IMR-90 (cell line): ENCODE results near the gene ATP5PO. TPM values are rescaled to one million over a fixed set of nuclear protein-coding genes. Genes with fewer than 3 reads are reported as not detected.

Source experiments
- ATAC-seq: fragments of 200-7000 bp; cut with Tn5 transposase; 2 replicates; pipeline ENCODE4 v1.9.1; 2020; ENCODE audit warnings: low read depth, mild to moderate bottlenecking, moderate library complexity
- BruUV-seq: library from RNA; stranded (reverse); fragments of 400-500 nt; replicated peaks from 2 replicates; lab custom pipeline; 2021; lab: Mats Ljungman, UMichigan
- CTCF ChIA-PET: fragments of 300-600 bp; formaldehyde crosslinking; extraction: SDS; loops from one replicate; lab custom pipeline; 2021; ENCODE audit warnings: antibody characterized with exemption; lab: Yijun Ruan, JAX
- POLR2A ChIA-PET: fragments of 300-600 bp; sonication (Branson Sonifier 250); formaldehyde crosslinking; loops from one replicate; lab custom pipeline; 2022; ENCODE audit warnings: antibody characterized with exemption; ENCODE audit not compliant: unreplicated experiment; lab: Charles Lee
- DNase-seq: peaks from one replicate; pipeline ENCODE4 v3.0.0; 2013
- H2AFZ ChIP-seq: replicated peaks from 2 replicates; pipeline ENCODE3; 2013; ENCODE audit warnings: low read length, mild to moderate bottlenecking; ENCODE audit not compliant: poor library complexity
- H2AK5ac ChIP-seq: 2 replicates; pipeline ENCODE4 v1.6.1; 2013; ENCODE audit warnings: low read depth, low read length, inconsistent platforms
- H2AK9ac ChIP-seq: replicated peaks from 2 replicates; pipeline ENCODE3; 2013; ENCODE audit warnings: mild to moderate bottlenecking, low read depth, low read length, moderate library complexity; ENCODE audit not compliant: poor library complexity
- H2BK120ac ChIP-seq: 2 replicates; pipeline ENCODE4 v1.6.1; 2013; ENCODE audit warnings: low read depth, low read length, inconsistent platforms
- H2BK15ac ChIP-seq: 3 replicates; pipeline ENCODE4 v1.6.1; 2013; ENCODE audit warnings: low read depth, low read length, inconsistent platforms
- H2BK20ac ChIP-seq: 2 replicates; pipeline ENCODE4 v1.6.1; 2013; ENCODE audit warnings: low read depth, mild to moderate bottlenecking, inconsistent platforms, low read length, moderate library complexity
- H2BK5ac ChIP-seq: 2 replicates; pipeline ENCODE4 v1.6.1; 2013; ENCODE audit warnings: mild to moderate bottlenecking, low read depth, low read length, inconsistent platforms; ENCODE audit not compliant: poor library complexity, severe bottlenecking
- H3K14ac ChIP-seq: replicated peaks from 2 replicates; pipeline ENCODE4 v1.6.1; 2013; ENCODE audit warnings: low read depth, low read length, inconsistent platforms
- H3K18ac ChIP-seq: 2 replicates; pipeline ENCODE4 v1.6.1; 2013; ENCODE audit warnings: low read depth, low read length, control low read depth
- H3K23ac ChIP-seq: 2 replicates; pipeline ENCODE4 v1.6.1; 2013; ENCODE audit warnings: low read depth, low read length, inconsistent platforms
- H3K27ac ChIP-seq: 2 replicates; pipeline ENCODE4 v1.5.1; 2013; ENCODE audit warnings: mild to moderate bottlenecking, control low read depth, low read length; ENCODE audit not compliant: insufficient read depth
- H3K27me3 ChIP-seq: 2 replicates; pipeline ENCODE4 v1.6.1; 2013; ENCODE audit warnings: low read length; ENCODE audit not compliant: control insufficient read depth, insufficient read depth
- H3K36me3 ChIP-seq: 2 replicates; pipeline ENCODE4 v1.6.1; 2013; ENCODE audit warnings: low read length, mixed read lengths; ENCODE audit not compliant: control insufficient read depth, insufficient read depth
- H3K4ac ChIP-seq: 2 replicates; pipeline ENCODE4 v1.6.1; 2013; ENCODE audit warnings: low read depth, low read length, inconsistent platforms
- H3K4me1 ChIP-seq: 2 replicates; pipeline ENCODE4 v1.6.1; 2013; ENCODE audit warnings: low read length, mixed read lengths; ENCODE audit not compliant: control insufficient read depth, insufficient read depth
- H3K4me2 ChIP-seq: 2 replicates; pipeline ENCODE4 v1.6.1; 2013; ENCODE audit warnings: low read depth, mild to moderate bottlenecking, control low read depth, low read length, moderate library complexity
- H3K4me3 ChIP-seq: 2 replicates; pipeline ENCODE4 v1.5.1; 2013; ENCODE audit warnings: low read depth, mild to moderate bottlenecking, control low read depth, low read length, moderate library complexity; ENCODE audit not compliant: insufficient read depth
- H3K56ac ChIP-seq: 2 replicates; pipeline ENCODE4 v1.6.1; 2013; ENCODE audit warnings: low read length, inconsistent platforms; ENCODE audit not compliant: insufficient read depth; ENCODE audit errors: extremely low read depth
- H3K79me1 ChIP-seq, 2 experiments: 2 replicates each; pipeline ENCODE4 v1.6.1; 2013; ENCODE audit warnings: low read length in 2 of 2, inconsistent platforms in 1 of 2, low read depth in 1 of 2
- H3K9ac ChIP-seq: 2 replicates; pipeline ENCODE4 v1.6.1; 2013; ENCODE audit warnings: low read depth, low read length, control low read depth
- H3K9me1 ChIP-seq: 2 replicates; pipeline ENCODE4 v1.6.1; 2013; ENCODE audit warnings: low read length, inconsistent platforms; ENCODE audit not compliant: insufficient read depth
- H3K9me3 ChIP-seq: 2 replicates; pipeline ENCODE4 v1.6.1; 2013; ENCODE audit warnings: low read length; ENCODE audit not compliant: control insufficient read depth, insufficient read depth
- H4K20me1 ChIP-seq: 2 replicates; pipeline ENCODE4 v1.6.1; 2013; ENCODE audit warnings: low read length, inconsistent platforms; ENCODE audit not compliant: insufficient read depth
- H4K5ac ChIP-seq: 2 replicates; pipeline ENCODE4 v1.6.1; 2013; ENCODE audit warnings: mild to moderate bottlenecking, low read depth, low read length, control low read depth
- H4K8ac ChIP-seq, 2 experiments: 2 replicates each; pipeline ENCODE4 v1.6.1; 2013; ENCODE audit warnings: low read depth in 2 of 2, low read length in 2 of 2, control low read depth in 1 of 2, inconsistent platforms in 1 of 2
- H4K91ac ChIP-seq: 2 replicates; pipeline ENCODE4 v1.6.1; 2013; ENCODE audit warnings: low read depth, low read length, inconsistent platforms; ENCODE audit not compliant: insufficient read depth
- CEBPB ChIP-seq: IDR thresholded peaks from 2 replicates; pipeline ENCODE4 v1.6.1; 2012; ENCODE audit warnings: low read depth, low read length, improper control_type of control experiment
- CHD1 ChIP-seq: IDR thresholded peaks from 2 replicates; pipeline ENCODE4 v1.6.1; 2012; ENCODE audit warnings: low read depth, low read length, improper control_type of control experiment
- ELK1 ChIP-seq: fragments of 150-350 bp; IDR thresholded peaks from 2 replicates; pipeline ENCODE4 v1.6.1; 2016; ENCODE audit warnings: low read depth, mild to moderate bottlenecking, low read length, moderate library complexity, borderline replicate concordance
- MAZ ChIP-seq: IDR thresholded peaks from 2 replicates; pipeline ENCODE4 v1.6.1; 2012; ENCODE audit warnings: low read depth, mild to moderate bottlenecking, low read length, improper control_type of control experiment, moderate library complexity, borderline replicate concordance
- NFE2L2 ChIP-seq: fragments of 150-350 bp; IDR thresholded peaks from 2 replicates; pipeline ENCODE4 v1.6.1; 2016; ENCODE audit warnings: low read depth, mild to moderate bottlenecking, low read length
- WGBS, 2 experiments: methylation state at CpG; one replicate each; pipeline versions ENCODE4 v1.1.5 to v1.1.7; 2013; ENCODE audit warnings: missing lambda C conversion rate in 2 of 2; ENCODE audit not compliant: insufficient read length in 1 of 2; ENCODE audit errors: extremely low coverage in 2 of 2; 5-methylcytosine and 5-hydroxymethylcytosine counted together
- dilution Hi-C: fragments of 300-500 bp; cut with HindIII; formaldehyde crosslinking; loops from one replicate; pipeline ENCODE4 v1.14.3; 2018; ENCODE audit warnings: low sequenced_read_pairs; ENCODE audit not compliant: unreplicated experiment
- in situ Hi-C: fragments of 300-500 bp; cut with MboI; formaldehyde crosslinking; loops from 3 replicates; pipeline ENCODE4 v1.14.3; 2019; ENCODE audit warnings: low sequenced_read_pairs, inconsistent platforms, mixed read lengths
- intact Hi-C: fragments of 100-400 bp; cut with micrococcal nuclease; formaldehyde crosslinking; loops from 2 replicates; pipeline ENCODE4 v1.10.0; 2022
- polyA plus RNA-seq, 3 experiments: library from polyadenylated mRNA; depleted of rRNA; stranded (reverse); fragments of >200 nt; gene quantifications; 2 replicates each; pipeline ENCODE4 v1.2.3, GENCODE V29; 2012; ENCODE audit warnings: low replicate concordance in 1 of 3
- total RNA-seq: library from RNA; depleted of rRNA; stranded (reverse); fragments of >200 nt; gene quantifications from 2 replicates; pipeline ENCODE4 v1.2.3, GENCODE V29; 2012

ATP5PO gene
- total and polyA plus RNA-seq, 2 of the 4 experiments (the other 2 are of a cell fraction): 237 to 250 TPM

GRCh38 chr21:33916200-33916567, 580 bp upstream of the ATP5PO start:
- H3K4ac ChIP-seq: peak overlapping the region; percentile 58; the same call in 1 of the 2 replicates
- 100% methylated on average over 2 of the region's 5 CpGs; no CpG with 5 or more reads in 1 of the 2 experiments for WGBS, 2 experiments
- no peak overlapping the region for H3K23ac ChIP-seq
- peak overlapping the region; percentile 40; the same call in 1 of the 2 replicates for H3K4me3 ChIP-seq
- ChIA-PET CTCF (no interaction called here), POLR2A (no interaction called here)
- H4K91ac ChIP-seq: peak overlapping the region; percentile 74
- H4K20me1 ChIP-seq: no peaks in the 10 kb centered on the region
- peak overlapping the region; percentile 61 for H2BK5ac ChIP-seq
- intact Hi-C loops (no loop called here), in situ Hi-C loops (loop anchor here (25.0 kb wide), 1 partner anchor 696 kb away; the partner anchor contains the start of gene RCAN1), dilution Hi-C loops (no loop called here)
- H3K4me2 ChIP-seq: peak overlapping the region; percentile 69
- no peak for TF ChIP-seq MAZ
- TF ChIP-seq CHD1: no peak
- TF ChIP-seq CEBPB: no peak
- no peak for TF ChIP-seq ELK1
- TF ChIP-seq NFE2L2: no peak
- no peaks in the 10 kb centered on the region for H3K9me3 ChIP-seq
- peaks cover 4% of the 10 kb centered on the region for H3K36me3 ChIP-seq
- H3K27ac ChIP-seq: no peak overlapping the region
- H2AFZ ChIP-seq: peak overlapping the region; percentile 97
- no peak overlapping the region for H2BK20ac ChIP-seq
- ATAC-seq (peak; percentile 2), DNase-seq (no peak)
- H3K14ac ChIP-seq: peak overlapping the region; percentile 91
- peaks cover 5% of the 10 kb centered on the region for H3K9me1 ChIP-seq
- H4K5ac ChIP-seq: peak overlapping the region; percentile 69
- H2AK5ac ChIP-seq: peak overlapping the region; percentile 3; the same call in 1 of the 2 replicates
- peak overlapping the region; percentile 89 to 98 for H4K8ac ChIP-seq
- peaks cover 18 to 28% of the 10 kb centered on the region in 2 experiments for H3K79me1 ChIP-seq
- H3K56ac ChIP-seq: no peak overlapping the region
- H2BK15ac ChIP-seq: no peak overlapping the region
- no TSS peak for BruUV-seq
- H3K27me3 ChIP-seq: no peaks in the 10 kb centered on the region
- 0 out of 2 replicates have a peak overlapping the region, but pooled peaks have one; percentile 14 for H3K9ac ChIP-seq
- peaks cover 2% of the 10 kb centered on the region; the same call in 1 of the 2 replicates for H3K4me1 ChIP-seq
- H2AK9ac ChIP-seq: peak overlapping the region; percentile 63
- peak overlapping the region; percentile 6; the same call in 1 of the 2 replicates for H2BK120ac ChIP-seq
- no peak overlapping the region; the same call in 1 of the 2 replicates for H3K18ac ChIP-seq
